Measurements from ENCODE around the gene UBTF.

- no peak for TF ChIP-seq CTCF (conservative IDR thresholded peaks at IDR 0.05)
- TF ChIP-seq ZFX (IDR thresholded peaks at IDR 0.05): no peak
Measured at GRCh38 chr17:44247440-44247841, 28.0 kb upstream of the UBTF start.
